ENCODE results near the gene PHF13.

The PHF13 gene

DNA sequence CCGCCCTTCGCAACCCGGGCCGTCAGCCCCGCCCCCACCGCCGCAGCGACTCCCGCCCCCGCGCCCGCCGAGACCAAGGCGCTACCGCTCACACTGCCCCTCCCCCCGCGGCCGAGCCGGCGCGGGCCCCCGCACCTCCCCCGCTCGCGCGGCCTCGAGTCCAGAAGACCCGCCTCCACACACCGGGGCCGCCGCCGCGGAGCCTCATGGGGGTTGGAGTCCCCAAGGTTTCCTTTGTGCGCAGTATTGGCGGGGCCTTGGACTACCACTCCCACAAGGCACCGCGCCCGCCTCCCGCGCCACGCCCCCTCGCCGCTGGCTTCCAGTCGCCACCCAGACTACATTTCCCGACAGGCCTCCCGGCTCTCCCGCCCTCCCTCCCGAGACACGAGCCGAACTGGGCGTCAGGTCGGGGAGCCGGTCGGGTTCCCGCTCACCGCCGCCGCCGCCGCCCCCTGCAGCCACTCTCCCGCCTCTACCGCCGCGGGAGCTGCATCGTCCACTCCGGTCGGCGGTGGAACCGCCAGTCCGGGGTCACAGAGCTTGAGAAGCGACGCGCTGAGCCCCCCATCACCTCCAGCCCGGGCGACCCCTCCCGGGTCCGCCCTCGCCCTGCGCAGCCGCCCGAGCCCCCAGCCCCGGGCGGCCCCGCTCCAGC lies at the start of gene PHF13:
Gene PHF13, plus strand, starts transcription at position 371 of the 658 bp plus-strand sequence. CDS start 336 bp downstream, outside the sequence.
- peak; percentile 98 for DNase-seq (ENCODE audit: low read depth)

DNA sequence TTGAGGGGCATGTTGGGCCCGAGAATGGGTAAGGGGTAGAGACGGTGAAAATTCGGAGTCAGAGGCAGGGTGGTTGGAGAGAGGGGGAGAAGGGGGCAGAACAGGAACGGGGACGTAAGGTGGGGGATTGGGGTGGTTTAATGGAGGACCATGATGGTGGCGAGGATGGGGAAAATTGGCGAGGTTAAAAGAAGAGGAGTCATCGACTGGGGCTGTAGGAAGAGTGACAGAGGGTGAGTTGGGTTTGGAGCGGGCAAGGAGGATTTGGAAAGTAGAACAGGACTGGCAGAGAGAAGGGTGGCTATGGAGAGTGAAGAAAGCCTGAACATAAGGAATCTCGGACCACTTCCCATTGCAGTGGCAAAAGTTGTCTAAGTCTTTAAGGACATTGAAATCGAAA lies 44.5 kb upstream of the PHF13 start:
- DNase-seq (ENCODE audit: low read depth): no peak

DNA sequence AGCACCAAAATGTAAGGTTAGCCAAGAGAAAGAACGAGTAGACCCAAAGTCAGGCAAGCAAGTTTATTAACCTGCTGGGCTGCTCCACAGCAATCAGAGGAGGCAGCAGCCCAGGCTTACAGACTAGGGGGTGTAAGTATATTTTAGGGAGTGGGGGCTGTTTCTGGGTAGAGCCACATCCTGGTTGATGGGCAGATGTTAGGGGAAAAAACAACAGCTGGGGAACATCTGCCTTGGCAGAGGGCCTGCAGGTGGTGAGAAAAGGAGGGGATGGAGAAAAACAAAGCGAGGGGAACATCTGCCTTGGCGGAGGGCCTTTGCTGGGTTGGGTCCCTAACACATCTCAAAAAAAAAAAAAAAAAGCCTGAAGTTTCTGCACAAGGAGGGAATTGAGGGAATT lies 43.4 kb upstream of the PHF13 start:
- DNase-seq (ENCODE audit: low read depth): no peak

DNA sequence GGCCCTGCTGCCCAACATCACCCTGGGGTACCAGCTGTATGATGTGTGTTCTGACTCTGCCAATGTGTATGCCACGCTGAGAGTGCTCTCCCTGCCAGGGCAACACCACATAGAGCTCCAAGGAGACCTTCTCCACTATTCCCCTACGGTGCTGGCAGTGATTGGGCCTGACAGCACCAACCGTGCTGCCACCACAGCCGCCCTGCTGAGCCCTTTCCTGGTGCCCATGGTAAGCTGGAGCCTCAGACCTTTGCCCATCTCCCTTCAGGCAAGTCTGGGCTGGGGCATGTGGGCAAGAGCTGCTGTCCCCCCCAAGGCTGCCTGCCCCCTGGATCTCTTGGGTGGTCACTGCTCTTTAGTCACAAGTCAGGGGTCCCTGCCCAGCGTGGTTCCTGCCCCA lies 42.5 kb upstream of the PHF13 start:
- DNase-seq (ENCODE audit: low read depth): no peak

DNA sequence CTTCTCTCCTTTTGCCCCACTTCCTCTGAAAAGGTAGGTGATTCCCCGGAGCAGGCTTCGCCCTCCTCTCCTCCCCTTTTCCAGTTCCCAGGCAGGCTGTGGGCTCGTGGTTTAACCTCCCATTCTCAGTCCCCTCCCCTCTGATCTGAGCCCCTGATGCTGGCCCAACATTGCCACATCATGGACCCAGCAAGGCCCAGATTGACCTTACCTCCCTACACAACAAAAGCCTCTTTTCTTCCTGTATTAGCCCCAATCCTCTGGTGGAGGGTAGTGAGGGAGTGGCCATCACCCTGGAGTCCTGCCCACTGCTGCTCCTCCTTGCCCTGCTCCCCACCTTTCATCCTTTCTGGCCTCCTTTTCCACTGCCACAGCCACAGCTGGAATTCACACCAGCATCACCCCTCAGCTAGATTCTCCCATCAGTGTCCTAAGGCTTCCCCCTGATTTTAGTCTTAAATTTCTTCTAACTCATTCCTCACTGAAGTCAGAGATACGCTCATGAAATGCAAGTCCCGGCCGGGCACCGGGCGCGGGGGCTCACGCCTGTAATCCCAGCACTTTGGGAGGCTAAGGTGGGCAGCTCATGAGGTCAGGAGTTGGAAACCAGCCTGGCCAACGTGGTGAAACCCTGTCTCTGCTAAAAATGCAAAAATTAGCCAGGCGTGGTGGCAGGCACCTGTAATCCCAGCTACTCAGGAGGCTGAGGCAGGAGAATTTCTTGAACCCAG lies 40.7 kb upstream of the PHF13 start:
- DNase-seq (ENCODE audit: low read depth): no peak

DNA sequence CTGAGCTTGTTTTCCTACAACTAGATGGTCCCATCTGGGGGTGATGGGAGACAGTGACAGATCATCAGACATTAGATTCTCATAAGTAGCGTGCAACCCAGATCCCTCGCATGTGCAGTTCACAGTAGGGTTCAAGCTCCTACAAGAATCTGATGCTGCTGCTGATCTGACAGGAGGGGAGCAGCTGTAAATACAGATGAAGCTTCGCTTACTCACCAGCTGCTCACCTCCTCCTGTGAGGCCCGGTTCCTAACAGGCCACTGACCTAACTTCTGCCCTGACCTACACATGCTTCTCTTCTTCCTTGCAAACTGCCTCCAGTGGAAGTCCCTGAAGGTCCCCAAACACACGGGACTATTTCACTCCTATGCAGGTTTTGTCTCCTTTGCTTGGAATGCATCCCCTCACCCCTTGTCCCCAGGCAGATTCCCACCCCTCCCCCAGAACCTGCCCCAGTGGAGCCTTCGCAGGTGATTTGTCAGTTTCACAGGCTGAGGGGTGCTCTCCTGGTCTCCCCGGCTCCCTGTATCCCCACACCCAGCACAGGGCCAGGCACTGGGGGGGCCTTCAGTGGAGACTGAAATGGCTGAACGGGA lies 39.4 kb upstream of the PHF13 start:
- DNase-seq (ENCODE audit: low read depth): no peak

DNA sequence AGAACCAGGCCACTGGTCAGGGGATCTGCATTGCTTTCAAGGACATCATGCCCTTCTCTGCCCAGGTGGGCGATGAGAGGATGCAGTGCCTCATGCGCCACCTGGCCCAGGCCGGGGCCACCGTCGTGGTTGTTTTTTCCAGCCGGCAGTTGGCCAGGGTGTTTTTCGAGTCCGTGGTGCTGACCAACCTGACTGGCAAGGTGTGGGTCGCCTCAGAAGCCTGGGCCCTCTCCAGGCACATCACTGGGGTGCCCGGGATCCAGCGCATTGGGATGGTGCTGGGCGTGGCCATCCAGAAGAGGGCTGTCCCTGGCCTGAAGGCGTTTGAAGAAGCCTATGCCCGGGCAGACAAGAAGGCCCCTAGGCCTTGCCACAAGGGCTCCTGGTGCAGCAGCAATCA lies 38.7 kb upstream of the PHF13 start:
- DNase-seq (ENCODE audit: low read depth): no peak

DNA sequence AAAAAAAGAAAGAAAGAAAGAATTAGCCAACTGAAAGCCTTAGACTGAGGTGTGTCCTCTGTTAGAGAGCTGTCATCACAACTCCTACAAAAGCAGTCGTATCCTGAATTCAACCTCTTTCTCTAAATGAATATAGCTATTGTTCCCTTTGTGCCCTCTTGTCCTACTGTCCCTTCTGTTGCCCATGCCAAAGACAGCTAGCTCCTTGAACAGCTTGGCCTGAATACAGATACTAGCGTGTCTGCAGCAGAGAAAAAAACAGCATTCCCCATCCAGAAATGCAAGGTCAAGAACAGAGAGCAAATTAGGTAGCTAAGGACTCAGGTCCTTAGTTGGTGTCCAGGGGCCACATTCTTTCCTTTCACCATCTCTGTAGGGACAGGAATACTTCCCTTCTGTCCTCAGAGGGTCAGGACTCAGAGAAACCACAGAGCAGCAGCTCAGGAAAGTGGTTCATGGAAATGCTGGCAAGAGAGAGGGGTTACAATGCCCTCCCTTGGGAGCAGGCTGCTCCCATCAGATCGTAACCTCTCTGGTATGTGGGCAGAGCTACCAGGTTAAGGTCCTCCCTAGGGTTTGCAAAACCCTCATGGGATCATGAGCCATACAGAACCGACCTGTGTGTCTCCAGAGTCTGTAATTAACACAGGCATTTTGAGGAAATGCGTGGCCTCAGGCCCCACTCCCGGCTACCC lies 35.6 kb upstream of the PHF13 start:
- DNase-seq (ENCODE audit: low read depth): no peak

DNA sequence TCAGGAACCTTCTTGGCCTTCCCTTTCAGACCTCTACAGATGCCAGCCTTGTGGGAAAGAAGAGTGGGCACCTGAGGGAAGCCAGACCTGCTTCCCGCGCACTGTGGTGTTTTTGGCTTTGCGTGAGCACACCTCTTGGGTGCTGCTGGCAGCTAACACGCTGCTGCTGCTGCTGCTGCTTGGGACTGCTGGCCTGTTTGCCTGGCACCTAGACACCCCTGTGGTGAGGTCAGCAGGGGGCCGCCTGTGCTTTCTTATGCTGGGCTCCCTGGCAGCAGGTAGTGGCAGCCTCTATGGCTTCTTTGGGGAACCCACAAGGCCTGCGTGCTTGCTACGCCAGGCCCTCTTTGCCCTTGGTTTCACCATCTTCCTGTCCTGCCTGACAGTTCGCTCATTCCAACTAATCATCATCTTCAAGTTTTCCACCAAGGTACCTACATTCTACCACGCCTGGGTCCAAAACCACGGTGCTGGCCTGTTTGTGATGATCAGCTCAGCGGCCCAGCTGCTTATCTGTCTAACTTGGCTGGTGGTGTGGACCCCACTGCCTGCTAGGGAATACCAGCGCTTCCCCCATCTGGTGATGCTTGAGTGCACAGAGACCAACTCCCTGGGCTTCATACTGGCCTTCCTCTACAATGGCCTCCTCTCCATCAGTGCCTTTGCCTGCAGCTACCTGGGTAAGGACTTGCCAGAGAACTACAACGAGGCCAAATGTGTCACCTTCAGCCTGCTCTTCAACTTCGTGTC lies 34.7 kb upstream of the PHF13 start:
- no peak for DNase-seq (ENCODE audit: low read depth)

DNA sequence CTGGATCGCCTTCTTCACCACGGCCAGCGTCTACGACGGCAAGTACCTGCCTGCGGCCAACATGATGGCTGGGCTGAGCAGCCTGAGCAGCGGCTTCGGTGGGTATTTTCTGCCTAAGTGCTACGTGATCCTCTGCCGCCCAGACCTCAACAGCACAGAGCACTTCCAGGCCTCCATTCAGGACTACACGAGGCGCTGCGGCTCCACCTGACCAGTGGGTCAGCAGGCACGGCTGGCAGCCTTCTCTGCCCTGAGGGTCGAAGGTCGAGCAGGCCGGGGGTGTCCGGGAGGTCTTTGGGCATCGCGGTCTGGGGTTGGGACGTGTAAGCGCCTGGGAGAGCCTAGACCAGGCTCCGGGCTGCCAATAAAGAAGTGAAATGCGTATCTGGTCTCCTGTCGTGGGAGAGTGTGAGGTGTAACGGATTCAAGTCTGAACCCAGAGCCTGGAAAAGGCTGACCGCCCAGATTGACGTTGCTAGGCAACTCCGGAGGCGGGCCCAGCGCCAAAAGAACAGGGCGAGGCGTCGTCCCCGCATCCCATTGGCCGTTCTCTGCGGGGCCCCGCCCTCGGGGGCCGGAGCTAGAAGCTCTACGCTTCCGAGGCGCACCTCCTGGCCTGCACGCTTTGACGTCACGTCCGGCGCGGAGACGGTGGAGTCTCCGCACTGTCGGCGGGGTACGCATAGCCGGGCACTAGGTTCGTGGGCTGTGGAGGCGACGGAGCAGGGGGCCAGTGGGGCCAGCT lies 34.0 kb upstream of the PHF13 start, which contains the start of gene ZBTB48:
Gene ZBTB48, plus strand, starts transcription at position 621 of the 745 bp plus-strand sequence. CDS start 616 bp downstream, outside the sequence.
- peak; percentile 97 for DNase-seq (ENCODE audit: low read depth)

DNA sequence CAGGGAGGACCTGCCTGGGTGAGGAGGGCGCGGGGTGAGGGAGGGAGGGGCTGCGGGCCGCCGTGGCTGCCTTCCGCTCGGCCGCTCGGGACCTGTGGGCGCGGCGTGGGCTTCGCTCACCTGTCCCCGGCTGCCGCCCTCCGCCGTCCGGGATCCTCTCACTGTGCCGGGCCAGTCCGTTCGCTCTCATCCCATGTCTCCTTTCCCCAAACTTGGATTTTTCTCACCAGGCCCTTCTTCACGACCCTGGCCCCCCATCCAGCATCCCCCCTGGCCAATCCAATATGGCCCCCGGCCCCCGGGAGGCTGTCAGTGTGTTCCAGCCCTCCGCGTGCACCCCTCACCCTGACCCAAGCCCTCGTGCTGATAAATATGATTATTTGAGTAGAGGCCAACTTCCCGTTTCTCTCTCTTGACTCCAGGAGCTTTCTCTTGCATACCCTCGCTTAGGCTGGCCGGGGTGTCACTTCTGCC lies 33.4 kb upstream of the PHF13 start:
- DNase-seq (ENCODE audit: low read depth): no peak

DNA sequence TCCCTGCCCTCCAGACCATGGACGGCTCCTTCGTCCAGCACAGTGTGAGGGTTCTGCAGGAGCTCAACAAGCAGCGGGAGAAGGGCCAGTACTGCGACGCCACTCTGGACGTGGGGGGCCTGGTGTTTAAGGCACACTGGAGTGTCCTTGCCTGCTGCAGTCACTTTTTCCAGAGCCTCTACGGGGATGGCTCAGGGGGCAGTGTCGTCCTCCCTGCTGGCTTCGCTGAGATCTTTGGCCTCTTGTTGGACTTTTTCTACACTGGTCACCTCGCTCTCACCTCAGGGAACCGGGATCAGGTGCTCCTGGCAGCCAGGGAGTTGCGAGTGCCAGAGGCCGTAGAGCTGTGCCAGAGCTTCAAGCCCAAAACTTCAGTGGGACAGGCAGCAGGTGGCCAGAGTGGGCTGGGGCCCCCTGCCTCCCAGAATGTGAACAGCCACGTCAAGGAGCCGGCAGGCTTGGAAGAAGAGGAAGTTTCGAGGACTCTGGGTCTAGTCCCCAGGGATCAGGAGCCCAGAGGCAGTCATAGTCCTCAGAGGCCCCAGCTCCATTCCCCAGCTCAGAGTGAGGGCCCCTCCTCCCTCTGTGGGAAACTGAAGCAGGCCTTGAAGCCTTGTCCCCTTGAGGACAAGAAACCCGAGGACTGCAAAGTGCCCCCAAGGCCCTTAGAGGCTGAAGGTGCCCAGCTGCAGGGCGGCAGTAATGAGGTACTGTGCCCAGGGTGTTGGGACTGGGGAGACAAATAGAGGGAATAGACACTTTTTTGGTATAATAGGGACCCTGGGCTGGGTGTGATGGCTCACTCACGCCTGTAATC lies 32.7 kb upstream of the PHF13 start:
- no peak for DNase-seq (ENCODE audit: low read depth)

DNA sequence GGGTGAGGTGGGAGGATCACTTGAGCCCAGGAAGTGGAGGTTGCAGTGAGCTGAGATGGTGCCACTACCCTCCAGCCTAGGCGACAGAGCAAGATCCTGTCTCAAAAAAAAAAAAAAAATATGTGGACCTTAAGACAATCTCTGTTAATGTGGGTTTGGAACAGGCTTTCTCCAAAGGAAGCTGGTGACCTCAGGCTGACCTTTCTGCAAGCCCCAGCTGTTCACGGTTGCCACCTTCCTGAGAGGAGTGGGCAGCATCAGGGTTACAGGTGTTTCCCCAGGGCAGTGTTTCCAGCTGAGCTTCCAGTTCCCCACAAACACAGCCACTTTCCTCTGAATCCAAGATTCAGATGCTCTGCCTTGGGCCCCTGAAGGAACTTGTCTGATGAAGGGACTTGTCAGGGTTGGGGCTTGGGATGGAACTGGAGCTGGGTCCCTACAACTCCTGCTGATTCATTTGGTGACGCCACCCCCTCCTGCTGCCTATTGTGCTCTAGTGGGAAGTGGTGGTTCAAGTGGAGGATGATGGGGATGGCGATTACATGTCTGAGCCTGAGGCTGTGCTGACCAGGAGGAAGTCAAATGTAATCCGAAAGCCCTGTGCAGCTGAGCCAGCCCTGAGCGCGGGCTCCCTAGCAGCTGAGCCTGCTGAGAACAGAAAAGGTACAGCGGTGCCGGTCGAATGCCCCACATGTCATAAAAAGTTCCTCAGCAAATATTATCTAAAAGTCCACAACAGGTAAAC lies 31.8 kb upstream of the PHF13 start:
- no peak for DNase-seq (ENCODE audit: low read depth)

DNA sequence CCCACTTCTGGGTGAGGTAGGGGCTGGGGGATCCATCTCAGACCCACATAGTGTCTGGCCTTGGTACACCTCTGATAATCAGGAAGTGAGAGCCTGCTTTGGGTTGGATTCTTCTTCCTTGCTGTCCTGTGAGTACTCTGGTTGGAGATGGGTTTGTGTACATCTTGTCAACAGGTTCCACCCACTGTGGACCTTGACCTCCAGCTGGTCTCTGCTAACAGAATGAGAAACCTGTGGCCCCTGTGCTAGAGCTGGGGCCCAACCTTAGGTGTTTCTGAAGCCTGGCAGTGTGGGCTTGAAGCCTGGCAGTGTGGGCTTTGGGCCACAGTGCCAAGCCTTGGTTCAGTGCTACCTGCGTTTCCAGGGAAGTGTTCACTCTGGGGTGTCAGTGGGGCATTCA lies 31.2 kb upstream of the PHF13 start:
- no peak for DNase-seq (ENCODE audit: low read depth)

DNA sequence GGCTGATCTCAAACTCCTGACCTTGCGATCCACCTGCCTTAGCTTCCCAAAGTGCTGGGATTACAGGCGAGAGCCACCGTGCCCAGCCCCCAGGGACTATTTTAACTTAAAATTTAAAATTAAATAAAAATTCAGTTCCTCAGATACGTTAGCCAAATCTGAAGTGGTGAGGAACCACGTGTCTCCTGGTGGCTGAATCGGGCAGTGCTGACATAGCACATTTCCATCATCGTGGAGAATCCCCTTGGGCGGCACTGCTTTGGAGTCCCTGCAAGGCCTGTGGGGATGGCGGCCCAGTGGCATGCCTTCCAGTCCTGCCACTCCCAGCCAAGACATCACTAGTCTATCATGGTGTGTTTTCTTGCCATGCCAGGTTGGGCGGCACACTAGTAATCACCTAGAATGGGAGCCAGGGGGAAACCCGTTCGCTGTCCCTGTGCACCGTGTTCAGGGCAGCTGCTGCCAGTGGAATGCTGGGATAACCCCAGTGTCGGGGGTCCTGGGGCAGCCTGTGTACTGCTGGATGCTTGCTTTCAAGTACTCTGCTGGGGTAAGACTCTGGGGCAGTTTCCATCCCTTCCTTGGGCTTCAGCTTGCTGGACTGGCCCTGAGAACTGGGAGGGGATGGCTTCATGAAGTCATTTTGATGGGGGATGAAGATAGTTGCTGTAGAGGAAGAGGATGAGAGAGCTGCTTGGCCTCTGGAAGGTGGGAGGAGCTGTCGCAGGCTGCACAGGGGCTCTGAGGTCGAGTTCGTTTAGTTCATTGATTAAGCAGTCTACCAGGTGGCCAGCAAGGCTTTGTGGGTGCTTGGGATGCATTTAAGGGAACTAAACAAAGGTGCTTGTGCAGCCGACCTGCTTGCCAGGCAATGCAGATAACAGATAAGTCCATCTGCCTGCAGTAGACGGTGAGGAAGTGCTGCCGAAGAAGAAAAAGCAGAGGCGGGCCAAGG lies 29.1 kb upstream of the PHF13 start:
- DNase-seq (ENCODE audit: low read depth): no peak

DNA sequence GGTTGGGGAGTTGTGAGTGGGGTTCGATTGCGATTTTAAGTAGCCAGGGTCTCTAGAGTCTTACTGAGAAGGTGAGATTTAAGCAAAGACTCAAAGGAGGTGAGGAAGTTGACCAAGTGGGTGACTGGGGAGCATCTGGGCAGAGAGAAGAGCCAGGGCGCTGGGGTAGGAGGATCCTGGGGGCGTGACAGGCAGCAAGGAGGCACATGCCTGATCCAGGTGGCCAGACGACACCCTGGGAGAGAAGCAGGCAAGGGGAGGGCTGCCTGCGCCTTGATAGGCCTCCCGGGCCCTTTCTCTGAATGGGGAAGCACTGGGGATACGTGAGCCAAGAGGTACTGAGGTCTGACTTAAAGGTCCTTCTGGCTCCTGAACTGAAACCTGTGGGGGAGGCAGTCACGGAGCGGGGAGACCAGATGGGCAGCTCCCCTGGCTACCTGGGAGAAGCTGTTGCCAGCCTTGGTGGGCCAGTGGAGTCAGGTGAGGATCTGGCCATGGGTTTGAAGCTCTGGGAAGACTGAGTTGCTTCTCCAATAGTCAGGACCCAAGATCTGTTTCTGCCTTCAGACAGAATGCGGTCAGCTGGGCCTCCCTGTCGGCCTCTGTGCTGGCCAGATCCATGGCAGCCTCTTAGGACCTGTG lies 28.3 kb upstream of the PHF13 start:
- no peak for DNase-seq (ENCODE audit: low read depth)

DNA sequence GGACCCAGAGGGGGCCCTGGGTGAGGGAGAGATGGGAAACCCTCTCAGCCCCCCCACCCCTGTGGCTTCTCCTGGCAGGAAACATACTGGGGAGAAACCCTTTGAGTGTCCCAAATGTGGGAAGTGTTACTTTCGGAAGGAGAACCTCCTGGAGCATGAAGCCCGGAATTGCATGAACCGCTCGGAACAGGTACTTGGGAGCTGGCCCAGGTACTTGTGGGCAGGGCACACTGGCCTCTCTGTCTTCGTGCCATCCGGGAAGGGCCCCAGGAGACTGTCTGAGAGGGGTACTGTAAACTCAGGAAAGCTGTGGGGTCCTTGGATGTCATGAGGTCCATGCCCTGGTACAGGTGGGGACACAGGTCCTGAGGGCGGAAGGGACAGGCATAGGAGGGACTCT lies 27.7 kb upstream of the PHF13 start:
- no peak for DNase-seq (ENCODE audit: low read depth)

DNA sequence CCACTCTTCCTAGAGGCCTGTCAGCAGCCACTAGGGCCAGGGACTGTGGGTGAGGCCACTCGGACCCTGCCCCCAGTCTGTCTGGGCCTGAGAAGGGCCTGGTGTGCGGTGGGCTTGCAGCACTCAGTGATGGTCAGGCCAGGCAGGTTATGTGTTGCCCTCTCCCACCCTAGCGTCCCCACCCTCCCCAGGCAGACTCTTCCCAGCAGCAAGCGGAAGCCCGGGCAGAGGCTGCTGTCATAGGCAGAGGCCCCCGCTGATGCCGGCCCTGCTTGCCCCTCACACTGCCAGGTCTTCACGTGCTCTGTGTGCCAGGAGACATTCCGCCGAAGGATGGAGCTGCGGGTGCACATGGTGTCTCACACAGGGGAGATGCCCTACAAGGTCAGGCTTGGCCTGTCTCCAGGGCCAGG lies 27.1 kb upstream of the PHF13 start:
- DNase-seq (ENCODE audit: low read depth): no peak
